GM19351 (cell line): Measurements from ENCODE around the gene TRAP1.
"Not testable (repeated sequence)": the region's sequence is repeated elsewhere in the genome, so short reads cannot be mapped to it uniquely, and the experiment has no call there.

Source experiments
- ATAC-seq: cut with Tn5 transposase; IDR thresholded peaks from one replicate; pipeline ENCODE4 v1.9.1; 2021; ENCODE audit warnings: mild to moderate bottlenecking, moderate library complexity; ENCODE audit not compliant: unreplicated experiment

The TRAP1 gene

GRCh38 chr16:3714378-3714777 lies 2.9 kb downstream of the TRAP1 start:
- not testable (repeated sequence) for ATAC-seq

DNA sequence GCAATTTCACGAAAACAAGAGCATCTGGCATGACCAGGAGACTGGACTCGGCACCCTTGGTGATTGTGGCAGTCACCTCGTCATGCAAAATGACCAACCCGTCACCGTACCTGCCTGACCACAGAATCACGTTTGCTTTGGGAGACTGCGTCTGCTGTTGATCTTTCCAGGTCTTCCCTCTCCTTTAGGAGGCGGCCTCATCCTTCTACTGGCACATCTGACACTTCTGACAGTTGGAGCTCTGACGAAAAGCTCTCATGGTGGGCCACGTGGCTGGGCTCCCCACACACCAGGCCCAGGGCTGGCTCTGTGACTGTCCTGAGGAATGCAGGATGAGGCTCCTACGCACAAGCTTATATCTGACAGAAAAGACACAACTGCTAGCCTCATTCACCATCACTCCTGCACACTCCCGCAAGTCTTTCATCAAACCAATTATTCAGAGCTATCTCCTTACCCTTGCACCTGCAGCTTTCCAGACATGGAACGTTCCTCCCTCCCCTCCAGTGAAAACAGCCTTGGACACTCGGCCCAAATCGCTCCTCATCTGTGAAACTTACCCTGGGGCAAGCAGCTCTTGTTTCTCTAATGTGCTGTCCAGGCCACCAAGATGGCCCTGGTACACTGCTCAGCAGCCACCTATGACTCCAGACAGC lies 3.6 kb downstream of the TRAP1 start:
- no peak for ATAC-seq

DNA sequence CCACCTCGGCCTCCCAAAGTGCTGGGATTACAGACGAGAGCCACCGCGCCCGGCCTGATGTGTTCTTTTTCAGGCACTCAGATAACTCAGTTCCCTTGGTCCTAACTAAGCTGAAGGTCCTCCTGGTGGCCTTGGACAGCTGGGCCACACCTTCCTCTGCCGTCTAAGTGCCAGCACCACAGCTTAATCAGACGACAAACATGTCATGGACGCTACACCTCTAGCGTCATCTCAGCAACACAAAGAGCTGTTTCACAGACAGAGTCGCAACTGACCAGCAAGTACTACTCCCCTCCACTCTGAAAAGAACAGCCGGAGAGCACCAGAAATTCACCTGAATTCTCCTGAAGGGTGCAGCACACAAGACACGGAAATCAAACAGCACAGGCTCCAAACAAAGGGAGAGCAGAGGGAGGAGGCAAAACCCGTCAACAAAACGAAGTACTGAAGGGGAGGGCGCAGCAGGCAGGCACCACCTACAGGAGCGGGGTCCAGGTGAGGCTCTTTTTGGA lies 4.4 kb downstream of the TRAP1 start:
- ATAC-seq = no peak

GRCh38 chr16:3706253-3707012 lies 10.9 kb downstream of the TRAP1 start:
- ATAC-seq = no peak

GRCh38 chr16:3702082-3702481 lies 15.2 kb downstream of the TRAP1 start:
- ATAC-seq = no peak

DNA sequence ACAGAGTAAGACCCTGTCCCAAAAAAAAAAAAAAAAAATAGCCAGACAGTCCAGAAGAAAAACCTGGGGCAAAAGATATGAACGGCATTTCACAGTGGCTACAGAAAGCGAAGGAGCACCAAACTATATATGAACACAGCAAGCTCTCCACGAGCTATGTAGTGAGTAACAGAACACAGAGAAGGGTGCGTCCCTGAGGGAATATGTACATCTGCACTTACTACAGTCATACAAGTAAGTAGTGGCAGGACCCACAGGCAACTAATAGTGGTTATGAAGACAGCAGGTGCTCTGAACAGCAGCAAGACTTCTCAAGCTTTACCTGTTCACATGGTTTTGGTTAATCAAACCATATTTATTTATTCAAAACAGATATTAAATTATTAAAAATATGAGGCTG lies 15.8 kb downstream of the TRAP1 start:
- ATAC-seq = no peak

GRCh38 chr16:3698941-3699340 lies 18.4 kb downstream of the TRAP1 start:
- ATAC-seq = no peak

GRCh38 chr16:3696425-3697218 lies 20.7 kb downstream of the TRAP1 start:
- no peak for ATAC-seq

DNA sequence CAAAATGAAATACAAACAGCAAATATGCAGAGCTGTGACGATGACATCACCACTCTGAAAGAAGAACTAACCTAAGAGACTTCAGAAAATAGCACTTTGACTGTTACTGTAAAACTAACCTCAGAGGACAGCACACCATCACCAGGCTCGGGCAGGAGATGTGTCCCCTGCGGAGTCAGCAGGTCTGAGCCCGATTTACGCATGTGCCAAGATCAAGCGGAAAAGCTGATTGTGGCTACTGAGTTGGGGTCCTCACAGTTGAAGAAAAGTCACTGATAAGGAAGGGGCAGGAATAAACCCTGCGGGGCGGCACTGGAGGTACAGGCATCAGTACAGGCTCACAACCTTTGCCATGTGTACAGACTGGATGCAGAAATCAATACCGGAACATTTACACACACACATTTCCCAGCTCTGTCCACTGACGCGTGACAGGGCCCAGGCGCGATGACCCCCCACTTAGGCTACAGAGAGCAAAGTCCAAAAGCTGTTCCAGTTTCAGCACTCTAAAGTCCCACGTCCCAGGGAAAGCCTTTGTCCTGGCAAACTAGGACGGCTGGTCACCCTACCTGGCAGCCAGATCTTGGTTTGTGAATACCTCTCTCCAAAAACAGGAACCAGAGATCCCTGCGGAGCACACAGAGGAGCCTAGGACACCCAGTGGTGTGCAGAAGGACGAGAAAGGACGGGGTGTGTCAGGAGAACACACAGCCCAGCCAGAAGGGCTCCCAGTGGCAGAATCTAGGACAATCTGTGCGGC lies 21.5 kb downstream of the TRAP1 start:
- ATAC-seq = no peak

DNA sequence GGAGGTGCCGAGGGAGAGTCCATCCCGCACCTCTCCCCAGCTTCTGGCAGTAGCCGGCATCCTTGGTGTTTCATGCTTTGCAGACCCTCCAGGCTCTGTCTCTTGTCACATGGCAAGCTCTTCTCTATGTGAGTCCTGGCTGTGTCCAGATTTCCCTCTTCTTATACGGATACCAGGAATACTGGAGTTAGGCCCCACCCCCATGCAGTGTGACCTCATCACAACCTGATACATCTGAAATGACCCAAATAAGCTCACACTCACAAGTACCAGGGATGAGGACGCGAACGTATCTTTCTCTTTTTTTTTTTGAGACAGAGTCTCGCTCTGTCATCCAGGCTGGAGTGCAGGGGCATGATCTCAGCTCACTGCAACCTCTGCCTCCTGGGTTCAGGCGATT lies 23.3 kb downstream of the TRAP1 start:
- ATAC-seq = no peak

- ATAC-seq = no peak
These were observed 25.6 kb downstream of the TRAP1 start for GRCh38 chr16:3691761-3692160.

GRCh38 chr16:3690980-3691720 lies 26.2 kb downstream of the TRAP1 start:
- ATAC-seq = no peak

DNA sequence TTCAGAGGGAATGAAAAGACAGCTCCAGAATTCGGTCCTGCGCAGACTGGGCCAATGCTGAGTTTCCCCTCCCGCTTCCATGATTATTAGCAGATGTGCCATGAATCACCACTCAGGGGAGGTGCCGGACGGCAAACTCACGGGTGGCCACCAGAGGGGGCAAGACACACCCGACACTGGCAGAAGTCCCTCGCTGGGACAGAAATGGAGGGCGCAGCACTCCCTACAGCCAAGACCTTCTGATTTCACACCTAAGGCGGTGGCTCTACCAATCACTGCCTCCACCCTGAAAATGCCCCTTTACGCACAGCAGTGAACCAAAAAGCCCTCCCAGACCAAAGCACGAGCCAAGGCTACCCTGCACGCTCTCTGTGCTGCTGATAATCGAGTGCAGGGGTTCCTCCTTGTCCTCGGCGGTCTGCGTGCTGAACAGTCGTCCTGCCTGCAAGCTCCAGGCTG lies 26.8 kb downstream of the TRAP1 start:
- peak; percentile 70 for ATAC-seq

GRCh38 chr16:3689731-3690130 lies 27.6 kb downstream of the TRAP1 start:
- ATAC-seq = no peak

- ATAC-seq = no peak
These were observed 29.5 kb downstream of the TRAP1 start for GRCh38 chr16:3687792-3688191.

DNA sequence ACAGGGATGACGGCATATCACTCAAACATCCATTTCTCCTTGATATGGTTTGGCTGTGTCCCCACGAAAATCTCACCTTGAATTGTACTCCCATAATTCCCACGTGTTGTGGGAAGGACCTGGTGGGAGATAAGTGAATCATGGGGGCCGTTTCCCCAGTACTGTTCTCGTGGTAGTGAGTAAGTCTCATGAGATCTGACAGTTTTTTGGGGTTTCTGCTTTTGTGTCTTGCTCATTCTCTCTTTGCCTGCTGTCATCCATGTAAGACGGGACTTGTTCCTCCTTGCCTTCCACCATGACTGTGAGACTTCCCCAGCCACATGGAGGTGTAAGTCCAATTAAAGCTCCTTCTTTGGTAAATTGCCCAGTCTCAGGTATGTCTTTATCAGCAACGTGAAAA lies 30.3 kb downstream of the TRAP1 start:
- ATAC-seq = no peak

- no peak for ATAC-seq
These were observed 36.1 kb downstream of the TRAP1 start for GRCh38 chr16:3681206-3681605.

GRCh38 chr16:3677994-3678393 lies 39.3 kb downstream of the TRAP1 start:
- ATAC-seq = no peak

DNA sequence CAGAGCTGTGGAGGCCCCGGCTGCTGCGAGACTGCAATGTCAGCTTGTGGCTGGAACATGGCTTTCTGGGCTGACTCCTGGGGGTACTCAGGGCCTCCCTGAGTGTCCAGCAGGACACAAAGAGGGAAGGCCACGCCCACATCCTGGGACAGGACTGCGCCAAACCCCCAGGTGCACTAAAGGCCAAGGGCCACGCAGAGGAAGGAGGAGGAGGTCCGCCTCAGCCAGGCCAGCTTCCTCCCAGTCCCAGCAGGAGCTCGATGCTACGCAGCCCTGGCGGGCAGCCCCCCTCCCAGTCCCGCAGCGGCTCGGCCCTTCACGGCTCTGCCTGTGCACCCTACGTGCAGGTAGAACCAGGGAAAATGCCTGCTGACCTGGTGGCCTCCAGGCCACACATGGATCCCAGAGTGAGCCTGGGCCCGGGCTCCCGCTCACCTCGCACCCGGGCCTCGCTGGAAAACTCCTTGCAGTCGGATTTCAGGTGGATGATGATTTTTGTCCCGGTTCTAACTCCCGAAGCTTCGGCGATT lies 41.7 kb downstream of the TRAP1 start:
- no peak for ATAC-seq
